Erythroblast (primary cell): ENCODE data around the gene ADGRD1.
"Not testable (repeated sequence)": the region's sequence is repeated elsewhere in the genome, so short reads cannot be mapped to it uniquely, and the experiment has no call there.

Experiments used
- DNase-seq, 2 experiments: peaks; one replicate each; lab custom pipeline; 2025; lab: John Stamatoyannopoulos, UW
- GATA1 ChIP-seq: IDR thresholded peaks from 2 replicates; pipeline ENCODE4 v1.6.1; 2011; ENCODE audit warnings: low read depth, mild to moderate bottlenecking, control low read depth, low read length, moderate library complexity
- POLR2A ChIP-seq: IDR thresholded peaks from 2 replicates; pipeline ENCODE4 v1.6.1; 2011; ENCODE audit warnings: mild to moderate bottlenecking, low read length

The ADGRD1 gene

GRCh38 chr12:130953771-130954543, at the start of gene ADGRD1:
TSS of gene ADGRD1 (plus strand) at chr12:130953907. CDS start at chr12:130954466, 559 bp downstream.
- TF ChIP-seq POLR2A (no peak), GATA1 (no peak)
- DNase-seq = no peak

GRCh38 chr12:130904064-130904463, 49.6 kb upstream of the ADGRD1 start:
- TF ChIP-seq GATA1 (no peak), POLR2A (no peak)
- DNase-seq = no peak

- not testable (repeated sequence) for DNase-seq
These were observed 48.7 kb upstream of the ADGRD1 start for GRCh38 chr12:130904936-130905455.

GRCh38 chr12:130909111-130909510, 44.6 kb upstream of the ADGRD1 start:
- DNase-seq = no peak
- TF ChIP-seq GATA1 (no peak), POLR2A (no peak)

GRCh38 chr12:130911193-130911592, 42.5 kb upstream of the ADGRD1 start:
- DNase-seq = no peak
- TF ChIP-seq POLR2A (no peak), GATA1 (no peak)

GRCh38 chr12:130911933-130912332, 41.8 kb upstream of the ADGRD1 start:
- DNase-seq = no peak
- TF ChIP-seq GATA1 (no peak), POLR2A (no peak)

GRCh38 chr12:130916241-130916911, 37.3 kb upstream of the ADGRD1 start:
- peak; percentile 51 to 63 for DNase-seq
- no peak for TF ChIP-seq POLR2A
- TF ChIP-seq GATA1 = no peak

GRCh38 chr12:130917607-130918006, 36.1 kb upstream of the ADGRD1 start:
- no peak for DNase-seq
- TF ChIP-seq GATA1 (no peak), POLR2A (no peak)

- no peak for DNase-seq
- TF ChIP-seq GATA1 (no peak), POLR2A (no peak)
These were observed 34.6 kb upstream of the ADGRD1 start for GRCh38 chr12:130919086-130919485.

GRCh38 chr12:130920119-130920703, 33.5 kb upstream of the ADGRD1 start:
- no peak for DNase-seq
- TF ChIP-seq GATA1 = no peak
- no peak for TF ChIP-seq POLR2A

GRCh38 chr12:130920723-130921381, 32.9 kb upstream of the ADGRD1 start:
- no peak for DNase-seq
- TF ChIP-seq GATA1 (no peak), POLR2A (no peak)

- DNase-seq = no peak
These were observed 31.2 kb upstream of the ADGRD1 start for GRCh38 chr12:130922511-130922953.

GRCh38 chr12:130924966-130925665, 28.6 kb upstream of the ADGRD1 start:
- TF ChIP-seq POLR2A (no peak), GATA1 (no peak)
- DNase-seq = no peak

More at GRCh38 chr12:130922511-130922953, 31.2 kb upstream of the ADGRD1 start:
- no peak for TF ChIP-seq GATA1
- TF ChIP-seq POLR2A = no peak

- TF ChIP-seq POLR2A (no peak), GATA1 (no peak)
- DNase-seq = no peak
These were observed 28.1 kb upstream of the ADGRD1 start for GRCh38 chr12:130925666-130926015.

GRCh38 chr12:130929363-130929762, 24.3 kb upstream of the ADGRD1 start:
- no peak for DNase-seq
- TF ChIP-seq GATA1 = no peak
- TF ChIP-seq POLR2A = no peak
